Stimulated activated CD8-positive, alpha-beta memory T cell treated with anti-CD3 and anti-CD28 coated beads, Interleukin-12 subunit alpha, Interleukin-12 subunit beta, amount 100 ng/mL, for 1 hour (primary cell): Measurements from ENCODE around the gene RNF38.

Source experiments
- DNase-seq: peaks from one replicate; pipeline ENCODE4 v3.0.0-alpha.2; 2020; ENCODE audit warnings: low read depth

RNF38 gene

DNA sequence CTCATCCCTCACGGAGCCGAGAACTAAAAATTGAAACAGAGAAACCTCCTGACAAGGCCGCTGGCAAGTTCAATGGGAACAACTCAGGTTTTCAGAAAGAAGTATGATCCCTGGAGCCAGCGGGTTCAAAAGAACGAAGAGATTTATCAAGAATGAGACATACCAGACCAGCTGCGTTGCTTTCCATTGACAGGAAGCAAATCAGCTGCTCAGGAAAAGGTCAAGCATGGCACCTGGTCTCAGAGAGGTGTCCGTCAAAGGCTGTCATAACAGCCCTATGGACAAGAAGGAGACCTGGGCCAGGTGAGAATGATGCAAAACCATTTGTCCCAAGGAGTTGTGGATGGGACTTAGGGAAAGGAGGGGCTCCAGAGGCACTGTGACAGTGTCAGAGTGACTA lies 106.9 kb downstream of the RNF38 start:
- no peak for DNase-seq

DNA sequence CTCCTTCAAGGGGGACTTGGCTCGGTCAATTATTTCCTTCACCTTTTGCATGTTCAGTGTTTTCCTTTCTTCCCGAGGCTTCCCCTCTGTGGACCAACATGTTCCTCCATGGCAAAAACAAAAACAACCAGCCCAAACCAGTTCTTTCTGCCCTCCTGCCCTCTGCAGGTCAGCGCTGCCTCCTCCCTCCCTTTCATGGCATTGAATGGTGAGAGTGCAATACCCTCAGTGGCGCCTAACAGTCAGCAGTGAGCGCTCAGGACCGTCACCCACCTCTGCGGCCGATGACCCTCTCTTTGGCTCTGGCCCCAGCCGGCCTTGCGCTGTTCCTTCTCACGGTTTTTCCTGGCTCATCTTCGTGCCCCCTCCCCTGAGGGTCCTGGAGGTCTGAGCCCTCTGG lies 107.4 kb downstream of the RNF38 start:
- DNase-seq = no peak

DNA sequence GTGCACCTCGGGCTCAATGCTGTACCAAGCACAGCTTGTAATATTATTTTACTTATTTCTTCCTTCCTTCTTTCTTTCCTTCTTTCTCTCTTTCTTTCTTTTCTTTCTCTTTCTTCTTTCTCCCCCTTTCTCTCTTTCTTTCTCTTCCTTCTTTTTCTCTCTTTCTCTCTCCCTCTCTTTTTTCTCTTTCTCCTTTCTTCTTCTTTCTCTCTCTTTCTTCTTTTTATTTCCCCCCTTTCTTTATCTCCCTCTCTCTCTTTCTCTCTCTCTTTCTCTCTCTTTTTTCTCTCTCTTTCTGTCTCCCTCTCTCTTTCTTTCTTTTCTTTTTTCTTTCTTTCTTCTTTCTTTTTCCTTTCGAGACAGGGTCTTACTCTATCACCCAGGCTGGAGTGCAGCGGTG lies 109.1 kb downstream of the RNF38 start:
- DNase-seq = no peak

DNA sequence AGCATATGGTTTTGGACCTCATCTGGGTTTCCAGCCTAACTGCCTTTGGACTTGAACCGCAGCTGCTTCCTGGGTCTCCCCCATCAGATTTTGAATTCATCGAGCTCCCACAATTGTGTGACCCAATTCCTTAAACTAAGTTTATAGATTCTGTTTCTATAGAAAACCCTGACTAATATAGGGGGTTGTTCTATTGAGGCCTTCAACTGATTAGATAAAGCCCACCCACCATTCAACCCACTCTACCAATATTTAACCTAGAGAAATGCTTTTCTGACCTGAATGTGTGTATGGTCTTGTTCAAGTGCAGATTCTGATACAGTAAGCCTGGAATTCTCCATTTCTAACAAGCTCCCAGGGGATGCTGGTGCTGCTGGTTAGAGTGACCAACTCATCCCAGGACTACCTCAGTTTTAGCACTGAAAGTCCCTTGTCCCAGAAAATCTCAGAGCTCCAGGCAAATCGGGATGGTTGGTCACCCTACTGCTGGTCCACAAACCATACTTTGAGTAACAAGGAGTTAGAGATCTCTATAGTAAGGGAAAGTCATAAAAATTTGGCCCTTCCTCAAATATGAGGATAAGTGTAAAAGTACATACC lies 110.1 kb downstream of the RNF38 start:
- DNase-seq = no peak

DNA sequence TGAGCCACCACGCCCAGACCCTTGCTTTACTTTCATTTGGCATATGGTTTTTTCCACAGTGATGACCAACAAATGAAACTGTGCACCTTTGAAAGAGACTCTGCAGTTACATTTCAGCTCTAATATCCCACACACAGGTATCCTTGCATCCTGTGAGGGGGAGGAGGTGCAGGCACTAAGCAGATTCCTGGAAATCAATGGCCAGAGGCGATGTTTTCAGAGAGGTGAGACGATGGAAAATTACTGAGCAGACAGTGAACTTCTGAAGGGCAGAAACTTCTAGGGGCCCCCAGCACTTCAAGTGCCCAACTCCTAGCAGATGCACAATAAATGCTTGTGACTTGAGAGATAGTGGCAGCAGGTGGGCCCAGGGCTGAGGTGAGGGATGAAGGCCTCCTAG lies 112.0 kb downstream of the RNF38 start:
- no peak for DNase-seq
